Fibroblast of skin of right quadriceps (primary cell): ENCODE results near the gene DKK3.

Experiments used
- DNase-seq: peaks from one replicate; pipeline ENCODE4 v3.0.0-alpha.2; 2013

The DKK3 gene

DNA sequence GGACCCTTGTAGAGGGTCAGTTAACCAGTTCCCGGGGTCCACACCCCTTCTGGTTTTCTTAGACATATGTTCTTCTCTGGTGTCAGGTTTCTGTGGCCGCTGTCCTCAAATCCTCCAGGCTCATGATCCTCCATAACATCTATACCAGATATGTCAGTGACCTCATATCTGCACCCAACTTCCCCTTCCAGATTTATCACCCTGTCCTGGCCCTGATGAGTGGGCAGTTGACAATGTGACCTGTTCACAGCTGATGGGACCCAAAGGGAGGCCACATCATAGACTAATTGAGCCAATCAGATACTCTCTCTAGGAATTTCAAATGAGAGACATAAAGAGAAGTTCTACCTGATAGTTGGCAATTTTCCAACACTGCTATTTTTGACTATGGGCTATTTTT, 5.1 kb downstream of the DKK3 start:
- no peak for DNase-seq

DNA sequence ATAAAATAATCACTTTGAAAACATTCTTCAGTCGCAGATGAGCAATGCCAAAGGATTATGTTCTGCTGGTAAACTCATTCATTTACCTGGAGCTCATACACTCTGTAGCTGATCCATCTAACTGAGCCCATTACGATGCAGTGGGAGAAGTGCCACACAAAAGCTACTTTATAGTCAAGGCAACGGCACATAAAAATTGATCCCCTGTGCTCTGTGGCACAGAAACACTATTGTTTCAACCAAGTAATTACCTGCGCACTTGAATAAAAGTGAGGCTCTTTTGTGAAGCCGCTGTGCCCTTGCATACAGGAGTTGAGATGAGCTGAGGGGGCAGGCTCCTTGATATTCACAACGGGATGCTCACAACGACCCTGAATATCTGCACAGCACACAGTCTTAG, 7.2 kb downstream of the DKK3 start:
- no peak for DNase-seq

DNA sequence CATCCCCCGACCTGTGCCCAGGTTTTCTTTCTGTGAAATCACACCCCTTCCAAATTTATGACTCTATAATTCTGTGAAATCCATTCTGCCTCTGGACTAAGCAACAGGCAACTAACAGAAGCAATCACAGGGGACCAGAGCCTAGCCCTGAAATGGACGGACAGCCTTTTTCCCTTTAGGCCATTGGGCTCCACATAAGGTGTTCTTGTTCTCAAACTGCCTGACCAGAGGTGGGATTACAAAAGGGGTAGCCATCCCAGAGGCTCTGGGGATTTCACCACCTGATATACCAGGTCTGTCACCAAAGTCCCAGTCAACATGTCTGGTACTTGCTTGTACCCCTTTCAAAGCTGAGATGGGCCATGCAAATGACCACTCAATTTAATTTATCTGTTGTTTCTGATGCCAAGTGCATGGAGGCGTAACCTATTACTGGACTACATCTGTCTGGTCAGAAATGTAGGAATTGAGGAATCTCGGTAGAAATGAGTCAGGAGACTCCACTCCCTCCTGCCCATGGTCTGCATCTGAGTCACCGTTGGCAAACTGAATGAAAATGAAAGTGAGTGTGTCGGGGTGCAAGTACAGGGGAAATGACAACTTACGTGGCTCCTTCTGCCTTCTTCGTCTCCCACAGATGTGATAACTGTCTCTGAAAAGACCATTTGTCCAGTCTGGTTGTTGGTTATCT, 10.2 kb downstream of the DKK3 start:
- peak; percentile 84 for DNase-seq

DNA sequence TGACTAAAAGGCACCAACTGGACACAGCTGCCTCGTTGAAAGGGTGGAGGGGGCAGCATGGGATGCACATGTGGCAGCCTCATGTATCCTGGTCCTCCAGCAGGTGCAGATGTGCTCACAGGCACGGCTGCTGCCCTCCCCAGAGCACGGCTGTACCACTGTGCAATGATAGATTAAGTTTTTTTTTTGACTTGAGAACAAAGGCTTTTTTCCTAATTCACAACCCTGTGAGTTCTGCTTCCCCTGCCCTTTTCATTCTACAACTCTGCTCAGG, 11.4 kb downstream of the DKK3 start:
- DNase-seq: no peak

DNA sequence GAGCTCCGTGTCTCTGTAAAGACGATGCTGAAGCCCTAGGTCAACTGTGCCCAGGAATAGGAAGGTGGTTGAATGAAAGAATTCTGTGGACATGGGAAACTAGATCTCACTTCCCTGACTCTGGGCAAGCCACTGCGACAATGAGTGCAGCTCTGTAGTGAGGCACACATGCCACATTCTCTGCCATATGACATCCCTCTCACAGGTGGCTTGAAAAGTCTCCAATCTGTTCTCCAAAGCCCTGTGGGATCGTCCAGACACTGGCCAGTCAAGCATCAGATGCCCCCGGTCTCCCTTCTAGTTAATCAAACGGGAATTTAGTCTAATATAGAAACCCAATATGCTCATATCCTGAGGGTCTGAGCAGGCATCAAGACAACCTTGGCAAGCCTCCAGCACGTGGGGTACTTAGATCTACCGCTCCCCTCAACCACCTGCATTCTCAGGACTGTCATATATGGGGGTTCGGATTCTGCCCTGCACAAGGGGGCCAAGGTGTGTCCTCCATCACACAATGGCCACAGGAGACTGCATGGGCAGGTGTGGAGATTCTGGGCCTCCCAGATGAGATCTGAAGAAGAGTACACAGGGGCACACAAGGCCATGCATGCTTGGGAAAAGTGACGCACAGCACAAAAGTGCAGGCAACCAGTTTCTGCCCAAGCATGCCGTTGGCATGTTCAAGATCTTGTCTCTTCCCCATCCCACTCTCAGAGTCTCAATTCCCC, 11.9 kb downstream of the DKK3 start:
- no peak for DNase-seq

DNA sequence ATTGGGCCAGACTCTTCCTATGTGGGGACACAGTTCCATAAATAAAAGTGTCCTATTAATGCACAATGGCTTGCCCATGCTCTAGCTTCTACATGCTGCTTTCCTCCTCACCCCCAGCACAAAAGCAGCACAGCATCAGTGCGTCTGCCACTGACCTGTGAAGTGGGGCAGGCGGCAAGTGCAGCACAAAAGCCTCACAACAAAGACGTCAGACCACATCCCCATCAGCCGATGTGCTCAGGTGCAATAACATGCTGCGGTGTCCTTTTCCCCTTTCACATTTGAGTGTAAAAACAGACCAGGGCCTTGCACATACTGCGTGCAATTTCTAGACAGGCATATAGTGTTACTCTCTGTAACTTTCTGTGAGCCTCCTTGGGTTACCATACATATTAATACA, 12.8 kb downstream of the DKK3 start:
- no peak for DNase-seq

DNA sequence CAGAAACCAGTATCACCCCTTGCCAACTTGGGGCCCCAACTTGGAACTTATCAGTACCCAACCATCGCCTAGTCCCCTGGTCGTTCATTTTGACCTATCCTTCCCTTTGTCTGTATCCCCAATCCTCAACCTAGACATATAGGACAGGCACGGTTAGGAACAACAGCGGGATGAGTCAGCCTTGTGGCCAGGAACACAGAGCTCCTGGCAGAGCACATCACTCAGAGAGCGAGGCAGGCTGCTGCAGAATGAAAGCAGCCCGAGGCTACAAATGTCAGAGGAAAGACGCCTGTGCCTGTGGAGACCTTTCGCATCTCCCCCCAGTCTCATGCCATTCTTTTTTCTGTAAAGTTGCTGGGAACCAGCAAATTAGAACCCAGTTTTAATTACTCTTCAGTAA, 14.6 kb downstream of the DKK3 start:
- peak; percentile 81 for DNase-seq

DNA sequence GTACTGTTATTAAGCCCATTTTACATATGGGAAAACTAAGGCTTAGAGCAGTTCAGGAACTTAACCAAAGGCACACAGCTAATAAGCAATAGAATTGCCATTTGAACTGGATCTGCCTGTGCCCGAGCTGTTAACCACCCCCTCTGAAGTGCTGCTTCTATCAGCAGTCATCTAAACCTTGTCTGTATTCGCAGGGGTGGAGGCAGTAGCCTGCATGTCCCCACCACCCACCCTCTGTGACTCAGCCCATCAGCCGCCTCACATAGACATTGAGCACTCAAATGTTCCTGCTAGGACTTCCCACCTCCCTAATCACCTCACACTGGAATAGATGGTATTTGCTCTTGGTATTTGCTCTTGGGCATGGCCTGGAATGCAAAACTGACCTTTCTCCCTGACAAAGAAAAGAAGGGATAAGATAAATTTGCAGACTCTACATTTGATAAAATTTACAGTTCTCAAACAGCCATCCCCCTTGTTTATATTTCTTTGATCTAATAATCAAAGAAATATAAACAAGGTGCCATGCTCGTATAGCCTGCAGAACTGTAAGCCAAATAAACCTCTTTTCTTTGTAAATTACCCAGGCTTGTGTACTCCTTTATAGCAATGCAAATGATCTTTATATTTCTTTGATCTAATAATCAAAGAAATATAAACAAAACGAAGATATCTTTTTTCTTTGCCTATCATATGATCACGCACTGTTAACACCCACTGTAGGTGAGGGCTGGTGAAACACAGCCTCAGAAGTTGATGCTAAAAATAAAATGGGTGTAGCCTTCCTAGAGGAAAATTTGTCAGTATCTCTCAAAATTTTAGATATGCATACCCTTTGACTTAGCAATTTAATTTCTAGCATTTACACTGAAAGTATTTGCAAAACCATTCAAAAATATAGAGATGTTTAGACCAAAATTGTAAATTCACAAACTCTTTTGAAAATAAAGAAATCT, 15.9 kb downstream of the DKK3 start:
- no peak for DNase-seq

DNA sequence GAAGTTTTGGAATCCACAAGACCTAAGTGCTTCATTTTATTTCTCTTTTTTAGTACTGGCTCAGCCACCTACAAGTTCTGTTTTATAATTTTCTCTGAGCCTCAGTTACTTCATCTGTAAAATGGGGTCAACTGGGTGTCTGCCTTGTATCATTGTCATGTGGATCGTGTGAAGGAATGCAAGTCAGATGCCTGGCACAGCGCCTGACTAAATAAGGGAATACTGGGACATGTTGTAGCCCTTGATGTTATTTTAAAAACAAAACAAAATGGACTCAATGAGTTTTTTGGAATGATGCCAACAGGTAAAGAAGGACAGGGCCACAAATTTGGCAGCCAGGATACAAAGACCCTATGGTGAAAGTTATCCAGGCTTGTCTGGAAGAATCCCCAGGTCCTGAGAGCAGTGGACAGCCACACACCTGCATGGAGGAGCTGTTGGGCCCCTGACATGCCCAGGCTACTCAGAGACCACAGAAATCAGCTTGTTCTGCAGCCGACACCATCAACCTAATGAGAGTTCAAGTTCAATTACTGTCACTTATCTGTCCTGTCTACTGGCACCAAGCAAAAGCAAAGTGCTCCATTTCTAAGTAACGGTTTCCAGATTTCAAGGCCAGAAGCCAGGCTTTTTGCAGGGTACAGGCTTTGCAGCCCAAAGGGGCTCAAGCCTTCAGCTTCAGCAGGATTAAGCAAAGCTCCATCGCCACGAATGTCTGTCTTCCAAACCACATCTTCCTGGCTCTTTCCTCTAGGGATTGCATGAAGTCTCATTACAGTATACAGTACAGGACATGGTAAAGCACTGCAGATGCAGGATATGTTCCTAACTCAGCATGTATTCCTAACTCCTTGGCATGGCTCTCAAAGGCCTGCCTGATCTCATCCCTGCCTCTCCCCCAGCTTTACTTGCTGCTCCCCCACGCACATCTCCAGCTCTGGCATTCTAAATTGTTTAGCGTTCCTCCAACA, 18.4 kb downstream of the DKK3 start:
- peak; percentile 85 for DNase-seq

DNA sequence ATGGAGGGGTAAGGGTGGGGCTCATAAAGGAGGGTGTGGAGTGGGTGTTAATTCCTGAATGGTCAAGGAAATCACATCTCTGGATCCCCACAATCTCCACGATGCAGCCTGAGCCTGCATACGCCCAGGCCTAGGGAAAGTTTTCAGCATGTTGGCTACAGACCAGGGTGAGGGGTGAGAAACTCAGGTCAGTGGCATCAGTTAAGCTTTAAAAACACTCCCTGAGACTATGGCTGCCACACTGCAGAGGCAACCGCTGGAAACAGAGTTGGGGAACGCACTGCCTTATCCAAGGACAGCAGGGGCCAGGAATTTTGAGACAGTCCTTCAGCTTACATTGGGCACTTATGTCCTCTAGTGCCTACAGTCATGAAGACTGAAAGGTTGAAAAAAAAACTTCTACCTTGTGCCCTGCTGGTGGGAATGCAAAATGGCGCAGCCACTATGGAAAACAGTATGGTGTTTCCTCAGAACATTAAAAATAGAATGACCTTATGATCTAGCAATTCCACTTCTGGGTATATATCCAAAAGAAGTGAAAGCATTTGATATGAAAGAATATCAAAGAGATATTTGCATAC, 19.7 kb downstream of the DKK3 start:
- DNase-seq: no peak

DNA sequence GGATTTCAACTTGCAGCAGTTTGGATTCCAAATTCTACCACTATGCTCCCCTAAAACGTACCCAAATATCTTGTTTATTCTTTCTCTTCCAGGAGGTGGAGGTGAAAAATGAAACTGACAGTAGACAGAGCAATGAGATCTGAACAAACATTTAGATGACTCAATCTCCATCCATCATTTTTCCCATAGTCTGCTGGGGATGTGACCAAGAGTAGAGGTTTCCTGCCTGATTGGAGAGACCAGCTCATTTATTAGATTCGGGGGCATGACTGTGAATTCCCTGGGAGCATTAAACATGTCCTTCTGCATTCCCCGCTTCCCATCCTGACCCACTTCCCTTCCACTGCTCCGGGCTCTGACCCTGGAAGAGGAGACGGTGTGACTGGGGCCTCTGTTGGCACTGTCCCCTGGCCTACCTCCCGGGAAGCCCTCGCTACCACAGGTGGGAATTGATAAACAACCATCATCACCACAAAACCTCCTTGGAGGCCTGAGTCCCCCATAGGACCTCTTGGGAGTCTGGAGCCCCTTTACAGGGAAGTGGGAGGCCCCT, 20.3 kb downstream of the DKK3 start:
- DNase-seq: peak; percentile 78

DNA sequence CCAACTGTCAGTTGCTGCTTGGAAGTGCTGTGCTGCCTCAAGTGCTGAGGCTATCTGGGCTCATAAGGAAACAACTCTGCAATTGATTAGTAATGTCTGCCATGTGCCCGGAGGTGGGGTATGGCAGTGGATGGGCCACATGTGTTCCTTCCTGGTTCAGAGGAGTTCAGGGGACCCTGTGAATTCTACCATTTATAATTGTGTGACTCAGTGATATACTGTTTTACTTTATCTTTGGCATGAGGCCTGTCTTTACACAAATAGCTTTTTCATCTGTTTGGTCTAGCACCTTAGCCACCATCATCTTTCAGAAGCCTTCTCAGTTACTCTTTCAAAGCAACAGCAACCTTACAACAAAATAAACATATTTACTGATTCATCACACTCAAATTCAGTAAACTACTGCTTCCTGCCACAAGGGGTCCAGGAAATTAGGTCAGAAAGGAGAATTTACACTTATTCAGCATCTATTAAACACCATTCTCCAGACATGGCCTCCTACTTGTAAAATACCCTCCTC, 20.9 kb downstream of the DKK3 start:
- DNase-seq: peak; percentile 63

DNA sequence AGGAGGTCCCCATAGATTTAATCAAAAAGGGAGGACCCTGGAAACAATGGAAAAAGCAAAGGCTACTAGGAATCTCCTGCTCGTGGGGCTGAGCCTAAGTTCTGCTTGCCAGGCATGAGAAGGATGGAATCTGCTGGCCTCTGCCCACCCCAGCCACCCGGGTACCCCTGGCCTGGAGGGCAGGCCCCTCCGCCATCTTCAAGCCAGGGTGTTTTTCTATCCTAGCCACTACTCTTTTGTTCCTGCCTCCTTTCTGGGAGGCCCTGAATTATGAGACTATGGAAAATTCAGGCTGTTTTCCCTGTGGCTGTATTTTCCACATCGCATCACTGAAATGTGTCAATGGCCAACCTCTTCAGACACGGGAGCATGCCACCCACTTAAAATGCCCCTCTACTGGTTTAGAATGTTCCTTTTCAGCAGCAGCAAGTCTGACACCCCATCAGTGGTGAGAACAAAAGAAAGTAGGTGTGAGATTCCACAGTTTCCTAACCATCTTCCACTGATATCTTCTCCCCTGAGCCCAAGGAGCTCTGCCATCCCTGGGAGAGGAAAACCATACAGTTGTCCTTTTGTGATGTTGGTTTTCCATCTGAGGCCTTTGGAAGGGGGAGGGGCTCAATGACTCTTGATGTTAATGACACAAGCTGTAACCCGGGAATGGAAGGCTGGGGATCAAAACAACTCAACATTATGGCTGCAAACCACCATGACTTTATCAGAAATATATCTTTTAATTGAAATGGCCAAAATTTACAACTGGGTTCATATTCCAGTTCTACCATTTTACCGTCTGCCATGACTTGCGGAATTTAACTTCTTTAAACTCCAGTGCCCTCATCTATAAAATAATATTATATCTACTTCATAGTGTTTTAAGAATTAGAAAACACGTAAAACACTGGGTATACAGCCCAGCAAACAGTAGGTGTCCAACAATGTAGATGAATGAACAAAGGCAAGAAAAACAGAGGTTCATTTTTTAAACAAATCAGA, 22.2 kb downstream of the DKK3 start:
- no peak for DNase-seq

DNA sequence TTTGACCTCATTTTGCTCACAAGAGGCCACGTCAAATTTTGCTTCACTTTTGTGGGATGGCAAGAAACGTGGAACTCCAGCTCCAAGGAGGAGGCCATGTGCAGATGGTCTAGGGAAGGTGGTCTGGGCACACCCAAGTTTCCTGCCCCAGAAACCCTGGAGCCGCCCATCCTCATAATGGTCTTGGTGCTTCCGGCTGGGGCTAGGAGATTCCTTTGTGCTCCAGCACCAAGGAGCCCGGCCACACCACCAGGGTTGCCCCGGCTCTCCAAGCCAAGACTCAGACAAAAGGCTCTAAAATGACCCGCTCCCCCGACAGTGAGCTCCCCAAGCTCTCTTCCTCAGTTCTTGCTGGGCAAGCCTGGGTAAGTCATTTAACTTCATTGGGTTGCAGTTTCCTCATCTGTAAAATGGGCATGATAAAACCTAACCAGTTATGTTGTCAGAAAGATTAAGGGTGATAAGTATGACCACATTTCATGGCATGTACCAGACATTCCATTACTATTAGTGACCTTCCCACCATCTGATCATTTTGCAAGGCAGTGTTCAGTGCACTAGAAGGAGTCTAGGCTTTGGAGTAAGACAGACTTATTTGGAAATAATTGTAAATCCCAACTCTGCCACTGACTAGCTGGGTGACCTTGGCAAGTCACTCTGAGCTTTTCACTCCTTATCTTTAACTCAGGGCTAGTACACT, 23.3 kb downstream of the DKK3 start:
- DNase-seq: peak; percentile 88

DNA sequence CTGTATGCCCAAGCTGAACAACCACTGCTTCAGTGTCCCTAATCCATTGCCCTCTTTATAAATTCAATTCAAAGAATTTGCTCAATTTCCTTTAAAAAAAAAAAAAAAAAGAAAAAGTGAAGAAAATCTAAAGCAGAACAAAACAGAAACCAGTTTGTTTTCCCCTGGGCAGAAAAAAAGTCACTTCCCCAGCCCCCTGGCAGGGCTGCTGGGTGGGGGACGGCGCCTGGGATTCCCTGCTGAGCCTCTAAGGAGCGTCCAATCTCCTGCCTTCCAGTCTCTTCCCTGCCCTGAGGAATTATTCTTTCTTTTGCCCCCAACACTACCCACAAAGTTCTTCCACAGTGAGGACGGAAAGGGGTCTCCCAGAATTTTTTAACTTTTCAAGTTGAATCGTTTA, 23.9 kb downstream of the DKK3 start:
- DNase-seq: no peak

DNA sequence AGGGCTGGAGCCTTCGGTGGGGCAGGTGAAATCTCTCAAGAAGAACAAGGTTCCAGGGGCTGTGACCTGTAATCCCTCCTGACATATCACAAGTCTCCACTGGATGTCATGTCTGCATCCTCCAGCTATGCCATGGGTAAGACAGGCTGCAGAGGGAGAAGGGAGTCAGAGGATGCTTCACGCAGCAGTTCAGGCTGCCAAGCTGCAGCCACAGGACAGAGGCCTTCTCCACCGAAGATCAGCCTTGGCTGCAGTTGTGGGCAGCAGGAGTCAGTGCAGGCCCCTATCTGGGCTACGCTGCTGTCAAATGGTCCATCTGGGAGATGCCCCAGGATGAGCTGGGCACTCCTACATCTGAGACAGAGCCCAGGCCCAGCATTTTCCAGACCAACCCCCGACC, 25.0 kb downstream of the DKK3 start:
- DNase-seq: no peak

DNA sequence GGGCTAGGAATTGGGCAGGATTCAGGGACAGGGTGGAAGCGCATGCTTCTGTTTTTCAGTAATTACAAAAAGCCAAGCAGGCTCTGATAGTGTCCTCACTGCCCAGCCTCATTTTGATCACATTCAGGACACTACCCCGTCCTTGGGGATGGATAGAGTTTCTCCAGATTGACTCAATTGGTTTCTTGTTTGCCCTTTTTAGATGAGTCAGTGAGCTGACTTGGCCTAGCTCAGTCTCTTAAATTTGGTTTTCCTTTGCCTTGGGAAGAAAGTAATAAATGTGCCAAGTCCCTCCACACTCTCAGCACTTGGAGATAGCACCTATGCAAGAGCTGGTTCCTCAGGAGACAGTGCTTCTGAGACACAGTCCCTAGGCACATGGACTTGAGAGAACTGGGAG, 25.5 kb downstream of the DKK3 start:
- peak; percentile 47 for DNase-seq

DNA sequence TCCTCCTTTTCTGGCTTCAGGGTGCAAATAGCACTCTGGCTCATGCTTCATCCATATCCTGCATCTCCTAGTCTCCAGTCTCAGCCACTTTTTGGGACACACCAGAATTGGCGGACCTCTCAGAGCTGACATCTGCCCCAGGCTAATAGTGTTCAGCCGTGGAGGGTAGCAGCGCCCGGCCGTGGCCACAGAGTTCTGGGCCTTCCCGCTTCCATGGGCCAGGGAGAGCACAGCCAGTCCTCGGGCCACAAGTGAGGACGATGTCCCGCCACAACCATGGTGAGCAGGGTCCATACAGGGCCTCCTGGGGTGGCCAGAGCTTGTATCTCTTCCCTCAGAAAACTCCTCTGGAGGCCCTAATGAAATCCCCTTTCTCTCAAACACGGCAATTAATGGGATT, 26.0 kb downstream of the DKK3 start:
- DNase-seq: no peak

DNA sequence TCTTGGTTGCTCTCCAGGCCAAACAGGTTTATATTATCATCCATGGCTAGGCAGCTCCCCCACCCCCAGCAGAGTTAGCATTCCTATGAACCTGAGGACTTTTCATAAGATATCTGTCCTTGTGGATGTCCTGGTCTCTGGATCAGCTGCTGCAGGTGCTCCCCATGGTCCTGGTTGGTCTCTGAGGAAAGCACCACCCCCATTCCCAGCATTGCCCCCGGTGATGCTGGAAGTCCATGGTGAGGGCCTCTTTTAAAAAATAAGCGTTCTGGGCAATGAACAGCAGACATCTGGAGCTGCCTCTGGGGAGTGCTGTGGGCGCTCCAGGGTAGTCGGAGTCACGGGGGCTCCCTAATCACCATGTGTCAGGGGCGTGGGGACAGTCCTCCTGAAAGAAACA, 26.6 kb downstream of the DKK3 start:
- DNase-seq: no peak

DNA sequence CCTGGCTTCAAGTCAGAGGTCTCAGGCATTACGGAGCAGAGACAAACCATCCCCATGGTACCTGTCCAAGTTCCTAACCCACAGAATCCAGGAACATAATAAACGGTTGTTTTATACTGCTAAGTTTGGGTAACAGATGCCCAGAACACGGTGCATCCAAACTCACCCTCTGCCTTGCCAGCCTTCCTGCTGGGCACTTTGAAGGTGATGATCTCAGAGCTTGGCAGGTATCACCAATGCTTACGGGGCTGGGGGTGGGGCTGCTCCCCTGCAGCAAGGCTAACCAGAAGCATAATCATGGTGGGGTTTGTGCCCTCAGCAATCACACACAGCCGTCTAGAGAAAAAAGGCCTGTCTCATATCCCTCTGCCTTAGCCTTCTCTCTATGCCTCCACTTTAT, 27.1 kb downstream of the DKK3 start:
- no peak for DNase-seq
